PC-9 (cell line): ENCODE data around the gene SYNE4. TPM values are rescaled to one million over a fixed set of nuclear protein-coding genes. Genes with fewer than 3 reads are reported as not detected.

Experiments used
- BruUV-seq: library from RNA; stranded (reverse); fragments of 400-500 nt; replicated peaks from 2 replicates; lab custom pipeline; 2021; lab: Mats Ljungman, UMichigan
- CTCF ChIA-PET: fragments of 300-600 bp; sonication (Branson Sonifier 250); formaldehyde crosslinking; loops from one replicate; lab custom pipeline; 2022; ENCODE audit warnings: antibody characterized with exemption; lab: Charles Lee
- POLR2A ChIA-PET: fragments of 300-600 bp; sonication (Branson Sonifier 250); formaldehyde crosslinking; loops from one replicate; lab custom pipeline; 2022; ENCODE audit warnings: antibody characterized with exemption; ENCODE audit not compliant: unreplicated experiment; lab: Charles Lee
- DNase-seq, 2 experiments: peaks; one replicate each; pipeline versions ENCODE4 v3.0.0 to v3.0.0-alpha.2; 2015 to 2022; ENCODE audit warnings: mixed read lengths in 1 of 2
- H2AFZ ChIP-seq: fragments of 200-600 bp; sonication (generic); 2 replicates; pipeline ENCODE4 v1.8.1; 2017; ENCODE audit warnings: antibody characterized with exemption
- H3F3A ChIP-seq: fragments of 200-600 bp; sonication (generic); 2 replicates; pipeline ENCODE4 v1.8.1; 2017; ENCODE audit warnings: antibody characterized with exemption, mild to moderate bottlenecking, low read depth; ENCODE audit not compliant: insufficient read depth
- H3K27ac ChIP-seq: fragments of 200-600 bp; sonication (generic); 2 replicates; pipeline ENCODE4 v1.6.1; 2016; ENCODE audit warnings: mixed run types
- H3K27me3 ChIP-seq: fragments of 200-600 bp; sonication (generic); 2 replicates; pipeline ENCODE4 v1.6.1; 2016; ENCODE audit warnings: low read depth, mixed run types; ENCODE audit not compliant: insufficient read depth
- H3K36me3 ChIP-seq: fragments of 200-600 bp; sonication (generic); 2 replicates; pipeline ENCODE4 v1.6.1; 2016; ENCODE audit warnings: low read depth, mixed run types
- H3K4me1 ChIP-seq: fragments of 200-600 bp; sonication (generic); replicated peaks from 2 replicates; pipeline ENCODE4 v1.6.1; 2016; ENCODE audit warnings: mixed run types; ENCODE audit not compliant: insufficient read depth
- H3K4me2 ChIP-seq: fragments of 200-600 bp; sonication (generic); 2 replicates; pipeline ENCODE4 v1.6.1; 2017; ENCODE audit warnings: mixed run types
- H3K4me3 ChIP-seq: fragments of 200-600 bp; sonication (generic); 2 replicates; pipeline ENCODE4 v1.6.1; 2016; ENCODE audit warnings: mixed run types
- H3K79me2 ChIP-seq: fragments of 200-600 bp; sonication (generic); 2 replicates; pipeline ENCODE4 v1.6.1; 2017; ENCODE audit warnings: low read depth, mixed run types
- H3K9me2 ChIP-seq: fragments of 200-600 bp; sonication (generic); 2 replicates; pipeline ENCODE4 v1.8.1; 2017; ENCODE audit warnings: mild to moderate bottlenecking; ENCODE audit not compliant: insufficient read depth
- H3K9me3 ChIP-seq: fragments of 200-600 bp; sonication (generic); 2 replicates; pipeline ENCODE4 v1.8.1; 2016; ENCODE audit warnings: low read depth; ENCODE audit not compliant: insufficient read depth
- H4K20me1 ChIP-seq: fragments of 200-600 bp; sonication (generic); 2 replicates; pipeline ENCODE4 v1.8.1; 2017; ENCODE audit not compliant: insufficient read depth
- CTCF ChIP-seq: fragments of 200-600 bp; sonication (generic); conservative IDR thresholded peaks from 2 replicates; pipeline ENCODE4 v1.6.1; 2017; ENCODE audit warnings: mixed run types, antibody characterized with exemption, mild to moderate bottlenecking, moderate library complexity
- EZH2 ChIP-seq: fragments of 200-600 bp; sonication (generic); IDR thresholded peaks from 2 replicates; pipeline ENCODE4 v1.8.0; 2017; ENCODE audit warnings: antibody characterized with exemption, low read depth
- intact Hi-C: fragments of 100-400 bp; cut with micrococcal nuclease; formaldehyde crosslinking; loops from one replicate; pipeline ENCODE4 v1.10.0; 2022; ENCODE audit not compliant: unreplicated experiment
- total RNA-seq: library from RNA; stranded (reverse); gene quantifications from 2 replicates; pipeline ENCODE4 v1.2.3, GENCODE V29; 2021

The SYNE4 gene
- total RNA-seq, 1 experiment from 2014 or later: 39.5 TPM

DNA sequence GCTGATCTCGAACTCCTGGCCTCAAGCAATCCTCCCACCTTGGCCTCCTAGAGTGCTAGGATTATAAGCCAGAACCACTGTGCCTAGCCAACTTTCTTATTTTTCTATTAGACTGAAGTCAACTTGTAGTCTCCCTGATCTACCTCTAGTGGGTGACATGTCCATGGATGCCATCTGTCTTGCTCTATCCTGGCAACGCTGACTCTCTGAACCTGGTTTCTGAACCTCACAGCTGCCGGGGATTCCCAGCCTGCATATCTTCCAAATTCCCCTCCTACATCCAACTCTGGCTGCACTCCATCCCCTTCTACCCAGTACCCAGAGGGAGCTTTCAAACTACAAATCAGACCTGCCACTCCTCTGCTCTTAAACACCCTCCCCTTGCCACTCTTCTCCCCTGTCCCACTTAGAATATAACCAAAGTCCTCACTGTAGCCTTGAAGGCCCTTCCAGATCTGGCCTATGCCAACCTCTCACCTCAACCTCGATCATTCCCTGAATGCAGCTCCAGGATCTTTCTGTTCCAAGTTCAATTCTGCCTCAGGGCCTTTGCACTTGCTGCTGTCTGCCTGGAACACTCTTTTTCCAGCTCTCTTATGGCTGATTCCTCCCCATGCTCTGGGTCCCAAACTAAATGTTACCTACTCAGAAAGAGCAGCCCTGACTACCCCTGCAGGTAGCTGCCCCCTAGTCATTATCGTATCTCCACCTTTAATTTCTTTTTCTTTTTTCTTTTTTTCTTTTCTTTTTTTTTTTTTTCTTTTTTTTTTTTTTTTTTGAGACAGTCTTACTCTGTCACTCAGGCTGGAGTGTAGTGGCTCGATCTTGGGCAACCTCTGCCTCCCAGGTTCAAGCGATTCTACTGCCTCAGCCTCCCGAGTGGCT lies 21.9 kb upstream of the SYNE4 start:
- intact Hi-C loops: no loop called here
- Histone ChIP-seq H3K4me2 (no peak overlapping the region), H3K36me3 (no peaks in the 10 kb centered on the region), H4K20me1 (no peaks in the 10 kb centered on the region), H3F3A (no peaks in the 10 kb centered on the region), H3K79me2 (no peaks in the 10 kb centered on the region), H3K27me3 (no peaks in the 10 kb centered on the region), H3K27ac (no peak overlapping the region), H3K9me2 (no peaks in the 10 kb centered on the region), H3K4me3 (no peak overlapping the region), H3K4me1 (no peaks in the 10 kb centered on the region), H2AFZ (no peak overlapping the region), H3K9me3 (no peaks in the 10 kb centered on the region)
- ChIA-PET CTCF (interaction anchor here (0.7 kb wide), 1 partner anchor 164 kb away, joined by 7 read pairs; no protein-coding TSS in a partner anchor), POLR2A (interaction anchor here (0.6 kb wide), 1 partner anchor 581 kb away, joined by 3 read pairs; no protein-coding TSS in a partner anchor)
- no peak for DNase-seq
- no TSS peak for BruUV-seq
- TF ChIP-seq EZH2: no peak
- TF ChIP-seq CTCF: no peak

- H3K9me3 ChIP-seq: no peaks in the 10 kb centered on the region
- no peak overlapping the region for H3K4me3 ChIP-seq
- H3K4me1 ChIP-seq: no peaks in the 10 kb centered on the region
- no peak overlapping the region for H2AFZ ChIP-seq
- H3K79me2 ChIP-seq: no peaks in the 10 kb centered on the region
- TF ChIP-seq EZH2: no peak
- no peak overlapping the region for H3K4me2 ChIP-seq
- intact Hi-C loops: no loop called here
- POLR2A ChIA-PET: no interaction called here
- H4K20me1 ChIP-seq: no peaks in the 10 kb centered on the region
- H3K36me3 ChIP-seq: no peaks in the 10 kb centered on the region
- DNase-seq: no peak
- no TSS peak for BruUV-seq
- no peaks in the 10 kb centered on the region for H3F3A ChIP-seq
- CTCF ChIA-PET: no interaction called here
- H3K27me3 ChIP-seq: no peaks in the 10 kb centered on the region
- H3K27ac ChIP-seq: no peak overlapping the region
- H3K9me2 ChIP-seq: no peaks in the 10 kb centered on the region
Measured at GRCh38 chr19:36028313-36029041, 19.9 kb upstream of the SYNE4 start.

DNA sequence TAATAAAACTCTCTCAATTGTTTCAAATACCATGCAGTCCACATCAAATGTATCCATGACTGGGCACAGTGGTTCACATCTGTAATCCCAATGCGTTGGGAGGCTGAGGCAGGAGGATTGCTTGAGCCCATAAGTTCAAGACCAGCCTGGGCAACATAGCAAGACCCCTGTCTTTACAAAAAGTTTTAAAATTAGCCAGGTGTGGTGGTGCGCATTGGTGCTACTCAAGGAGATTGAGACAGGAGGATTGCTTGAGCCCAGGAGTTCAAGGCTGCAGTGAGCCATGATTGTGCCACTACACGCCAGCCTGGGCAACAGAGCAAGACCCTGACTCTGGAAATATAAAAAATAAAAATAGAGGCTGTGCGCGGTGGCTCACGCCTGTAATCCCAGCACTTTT lies 19.1 kb upstream of the SYNE4 start:
- H3F3A ChIP-seq: no peaks in the 10 kb centered on the region
- no peaks in the 10 kb centered on the region for H3K79me2 ChIP-seq
- CTCF ChIA-PET: no interaction called here
- no peaks in the 10 kb centered on the region for H3K9me3 ChIP-seq
- POLR2A ChIA-PET: no interaction called here
- no peaks in the 10 kb centered on the region for H3K9me2 ChIP-seq
- no peak overlapping the region for H2AFZ ChIP-seq
- H3K36me3 ChIP-seq: no peaks in the 10 kb centered on the region
- BruUV-seq: no TSS peak
- no peak overlapping the region for H3K27ac ChIP-seq
- no peaks in the 10 kb centered on the region for H3K27me3 ChIP-seq
- intact Hi-C loops: no loop called here
- H3K4me1 ChIP-seq: no peaks in the 10 kb centered on the region
- no peaks in the 10 kb centered on the region for H4K20me1 ChIP-seq
- no peak overlapping the region for H3K4me3 ChIP-seq
- DNase-seq: no peak
- H3K4me2 ChIP-seq: no peak overlapping the region
- TF ChIP-seq CTCF (no peak), EZH2 (no peak)
